ENCODE measurements around the gene TFAP2B. TPM values are rescaled to one million over a fixed set of nuclear protein-coding genes. Genes with fewer than 3 reads are reported as not detected.

TFAP2B gene
- polyA plus RNA-seq, 1 donor: not detected

DNA sequence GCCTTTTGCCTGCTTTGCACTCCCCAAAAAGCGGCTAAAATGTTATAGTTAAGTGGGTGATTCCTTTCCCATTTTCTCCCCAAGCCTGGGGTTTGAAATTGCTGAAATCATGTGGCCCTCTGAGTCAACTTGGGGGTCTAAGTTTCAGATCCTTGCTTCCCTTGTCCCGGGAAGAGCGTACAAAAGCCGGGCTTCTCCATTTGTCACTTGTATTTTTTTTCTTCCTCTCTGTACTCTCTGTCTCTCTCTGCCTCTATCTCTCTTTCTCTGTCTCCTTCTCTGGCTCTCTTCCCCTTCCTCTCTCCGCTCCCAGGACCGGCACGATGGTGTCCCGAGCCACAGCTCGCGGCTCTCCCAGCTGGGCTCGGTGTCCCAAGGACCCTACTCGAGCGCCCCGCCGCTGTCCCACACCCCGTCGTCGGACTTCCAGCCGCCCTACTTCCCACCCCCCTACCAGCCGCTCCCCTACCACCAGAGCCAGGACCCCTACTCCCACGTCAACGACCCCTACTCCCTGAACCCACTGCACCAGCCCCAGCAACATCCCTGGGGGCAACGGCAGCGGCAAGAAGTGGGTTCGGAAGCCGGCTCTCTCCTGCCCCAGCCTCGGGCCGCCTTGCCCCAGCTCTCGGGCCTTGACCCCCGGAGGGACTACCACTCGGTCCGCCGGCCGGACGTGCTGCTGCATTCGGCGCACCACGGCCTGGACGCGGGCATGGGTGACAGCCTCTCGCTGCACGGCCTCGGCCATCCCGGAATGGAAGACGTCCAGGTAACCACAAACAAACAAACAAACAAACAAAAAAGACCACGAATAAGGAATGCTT is 4.6 kb downstream of the TFAP2B start:
- peaks cover 8% of the 10 kb centered on the region for H3K9me3 ChIP-seq (ENCODE audit: control insufficient read depth, low read depth, low read length)
- no peak overlapping the region for H3K27ac ChIP-seq (ENCODE audit: low read length)
- H3K27me3 ChIP-seq (ENCODE audit: control insufficient read depth, insufficient read depth, low read length): peaks cover 98% of the 10 kb centered on the region
- DNase-seq: no peak
- H3K36me3 ChIP-seq (ENCODE audit: control insufficient read depth, insufficient read depth, low read length): no peaks in the 10 kb centered on the region
- no peak overlapping the region for H3K4me3 ChIP-seq (ENCODE audit: low read length)
- WGBS (ENCODE audit: insufficient coverage, low lambda C conversion rate): 23% methylated on average over 3 of the region's 46 CpGs
- H3K4me1 ChIP-seq (ENCODE audit: control insufficient read depth, insufficient read depth, low read length): no peaks in the 10 kb centered on the region

DNA sequence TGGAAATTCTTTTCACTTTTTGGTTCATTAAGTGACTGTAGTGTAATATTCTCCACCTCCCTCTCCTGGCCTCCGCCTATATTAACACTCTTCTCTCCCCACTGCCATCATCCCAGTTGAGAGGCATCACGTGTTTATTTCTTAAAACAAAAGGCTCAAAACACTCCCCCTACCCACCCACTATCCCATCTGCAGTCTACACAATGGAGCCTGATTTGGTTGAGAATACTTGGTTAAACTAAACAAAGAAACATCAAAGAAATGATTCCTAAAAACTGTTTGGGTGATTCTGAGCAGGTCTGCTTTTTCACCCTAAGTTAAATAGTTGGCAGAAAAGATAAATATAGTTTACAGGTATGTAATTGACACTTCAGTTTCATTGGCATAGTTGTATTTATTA is 5.9 kb downstream of the TFAP2B start:
- no peak overlapping the region for H3K4me3 ChIP-seq (ENCODE audit: low read length)
- no peak for DNase-seq
- 17% methylated on average over 1 of the region's 2 CpGs for WGBS (ENCODE audit: insufficient coverage, low lambda C conversion rate)
- no peak overlapping the region for H3K27ac ChIP-seq (ENCODE audit: low read length)
- peaks cover 94% of the 10 kb centered on the region for H3K27me3 ChIP-seq (ENCODE audit: control insufficient read depth, insufficient read depth, low read length)
- no peaks in the 10 kb centered on the region for H3K36me3 ChIP-seq (ENCODE audit: control insufficient read depth, insufficient read depth, low read length)
- H3K9me3 ChIP-seq (ENCODE audit: control insufficient read depth, low read depth, low read length): peaks cover 8% of the 10 kb centered on the region
- H3K4me1 ChIP-seq (ENCODE audit: control insufficient read depth, insufficient read depth, low read length): no peaks in the 10 kb centered on the region

DNA sequence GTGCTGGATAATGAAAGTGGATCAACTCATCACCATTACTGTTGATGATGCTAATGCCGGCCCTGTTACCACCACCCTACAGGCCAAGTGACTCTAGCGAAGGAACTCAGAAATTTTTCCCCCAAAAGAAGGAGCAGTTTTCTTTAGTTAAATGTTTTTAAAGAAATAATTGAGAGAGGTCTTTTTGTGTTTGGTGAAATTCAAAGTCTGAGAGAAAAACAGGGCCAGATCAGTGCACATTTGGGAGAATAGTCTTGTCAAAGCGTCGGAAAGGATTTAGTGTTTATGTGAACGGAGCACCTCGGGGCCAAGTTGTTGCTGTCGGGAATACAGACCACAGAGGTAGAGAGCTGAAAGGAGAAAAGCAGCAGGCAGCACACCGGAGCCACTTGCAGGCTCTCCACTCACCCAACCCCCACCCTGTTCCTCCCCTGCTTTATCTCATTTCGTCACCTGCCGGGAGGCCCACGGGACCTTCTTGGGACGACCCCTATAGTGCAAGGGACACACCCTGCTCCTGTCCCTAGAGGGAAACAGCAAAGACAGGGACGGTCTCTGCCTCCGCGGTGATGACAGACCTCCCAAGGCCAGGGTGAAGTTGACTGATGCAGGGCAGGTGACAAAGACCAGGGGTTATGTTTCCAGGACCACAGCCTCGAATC is 6.8 kb downstream of the TFAP2B start:
- no peak for DNase-seq
- H3K27ac ChIP-seq (ENCODE audit: low read length): no peak overlapping the region
- peaks cover 4% of the 10 kb centered on the region for H3K9me3 ChIP-seq (ENCODE audit: control insufficient read depth, low read depth, low read length)
- H3K36me3 ChIP-seq (ENCODE audit: control insufficient read depth, insufficient read depth, low read length): no peaks in the 10 kb centered on the region
- WGBS (ENCODE audit: insufficient coverage, low lambda C conversion rate): no CpG with 5 or more reads among the region's 16 CpGs
- H3K4me1 ChIP-seq (ENCODE audit: control insufficient read depth, insufficient read depth, low read length): no peaks in the 10 kb centered on the region
- H3K27me3 ChIP-seq (ENCODE audit: control insufficient read depth, insufficient read depth, low read length): peaks cover 92% of the 10 kb centered on the region
- H3K4me3 ChIP-seq (ENCODE audit: low read length): no peak overlapping the region

DNA sequence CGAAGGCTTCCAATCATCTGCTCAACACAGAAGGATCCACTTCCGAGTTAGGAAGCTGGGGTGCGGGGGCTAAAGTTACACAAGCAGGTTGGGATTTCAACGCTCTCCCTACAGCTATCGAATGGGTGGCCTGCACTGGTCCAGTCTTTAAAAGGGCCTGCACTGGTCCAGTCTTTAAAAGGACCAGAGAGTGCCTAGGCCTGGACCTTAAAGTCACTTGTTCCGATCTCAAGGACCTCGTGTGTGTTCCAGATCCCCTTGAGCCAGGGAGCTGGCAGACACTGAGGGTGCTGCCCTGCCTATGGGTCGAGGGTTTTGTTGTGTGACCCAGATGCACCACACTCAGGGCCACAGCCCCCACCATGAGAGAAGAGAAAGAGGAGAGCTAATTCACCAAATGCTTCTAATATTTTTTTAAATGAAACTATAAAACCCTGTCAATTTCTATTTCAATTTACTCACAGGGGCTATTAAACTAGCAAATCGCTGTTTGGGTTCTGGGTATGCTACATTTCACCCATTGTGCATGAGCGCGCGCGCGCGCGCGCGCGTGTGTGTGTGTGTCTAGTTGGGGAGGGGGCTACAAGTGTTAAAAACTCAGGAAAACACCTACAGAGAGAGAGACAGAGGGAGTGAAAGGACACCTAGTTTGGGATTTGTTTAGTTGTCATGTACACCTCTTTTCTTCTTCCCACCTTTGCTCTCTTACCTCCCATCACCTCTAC is 7.5 kb downstream of the TFAP2B start:
- no CpG with 5 or more reads among the region's 19 CpGs for WGBS (ENCODE audit: insufficient coverage, low lambda C conversion rate)
- Histone ChIP-seq H3K27ac (ENCODE audit: low read length) (no peak overlapping the region), H3K4me3 (ENCODE audit: low read length) (no peak overlapping the region), H3K36me3 (ENCODE audit: control insufficient read depth, insufficient read depth, low read length) (no peaks in the 10 kb centered on the region), H3K27me3 (ENCODE audit: control insufficient read depth, insufficient read depth, low read length) (peaks cover 92% of the 10 kb centered on the region), H3K4me1 (ENCODE audit: control insufficient read depth, insufficient read depth, low read length) (no peaks in the 10 kb centered on the region), H3K9me3 (ENCODE audit: control insufficient read depth, low read depth, low read length) (peaks cover 4% of the 10 kb centered on the region)
- DNase-seq: no peak

DNA sequence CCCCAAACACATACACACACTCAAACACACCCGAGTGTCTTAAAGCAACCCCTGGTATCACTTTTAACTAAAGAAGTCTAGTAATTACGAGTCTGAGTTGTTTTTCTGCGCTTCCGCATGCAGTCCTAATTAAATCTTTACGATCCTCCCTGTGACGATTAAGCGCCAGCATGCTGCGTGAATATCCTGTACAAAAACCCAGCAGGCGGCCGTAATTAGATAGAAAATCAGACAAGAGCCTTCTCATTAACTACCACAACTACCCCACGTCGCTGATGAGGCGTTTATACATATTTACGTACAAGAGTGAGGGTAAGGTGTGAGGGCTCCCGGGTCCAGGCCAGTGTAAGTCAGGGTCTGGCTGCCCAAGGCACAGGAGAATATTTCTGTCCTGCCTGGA is 8.1 kb downstream of the TFAP2B start:
- peaks cover 92% of the 10 kb centered on the region for H3K27me3 ChIP-seq (ENCODE audit: control insufficient read depth, insufficient read depth, low read length)
- H3K36me3 ChIP-seq (ENCODE audit: control insufficient read depth, insufficient read depth, low read length): no peaks in the 10 kb centered on the region
- no peaks in the 10 kb centered on the region for H3K4me1 ChIP-seq (ENCODE audit: control insufficient read depth, insufficient read depth, low read length)
- H3K27ac ChIP-seq (ENCODE audit: low read length): no peak overlapping the region
- peaks cover 4% of the 10 kb centered on the region for H3K9me3 ChIP-seq (ENCODE audit: control insufficient read depth, low read depth, low read length)
- no peak overlapping the region for H3K4me3 ChIP-seq (ENCODE audit: low read length)
- DNase-seq: no peak
- 0% methylated on average over 4 of the region's 15 CpGs for WGBS (ENCODE audit: insufficient coverage, low lambda C conversion rate)

DNA sequence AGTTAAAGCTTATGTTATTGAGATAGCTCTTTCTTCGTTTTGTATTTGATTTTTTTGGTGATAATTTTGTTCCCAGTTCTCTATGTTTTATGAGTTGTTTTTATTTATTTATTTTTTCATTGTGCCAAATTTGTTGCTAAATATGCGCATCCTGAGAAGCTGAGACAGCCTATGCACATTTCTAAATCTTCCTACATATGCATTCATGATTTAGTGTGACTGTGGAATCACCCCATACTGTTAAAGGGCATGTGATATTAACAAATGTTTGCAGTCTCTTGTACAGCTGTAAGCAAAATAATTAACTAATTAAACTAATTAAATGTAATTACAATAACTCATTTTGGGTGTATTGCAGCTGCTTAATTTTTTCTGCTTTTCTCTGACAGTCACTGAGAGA is 10.4 kb downstream of the TFAP2B start:
- DNase-seq: no peak
- Histone ChIP-seq H3K27me3 (ENCODE audit: control insufficient read depth, insufficient read depth, low read length) (peaks cover 84% of the 10 kb centered on the region), H3K4me1 (ENCODE audit: control insufficient read depth, insufficient read depth, low read length) (no peaks in the 10 kb centered on the region), H3K27ac (ENCODE audit: low read length) (no peak overlapping the region), H3K36me3 (ENCODE audit: control insufficient read depth, insufficient read depth, low read length) (no peaks in the 10 kb centered on the region), H3K9me3 (ENCODE audit: control insufficient read depth, low read depth, low read length) (no peaks in the 10 kb centered on the region), H3K4me3 (ENCODE audit: low read length) (no peak overlapping the region)
- 14% methylated on average over 2 of the region's 2 CpGs for WGBS (ENCODE audit: insufficient coverage, low lambda C conversion rate)

DNA sequence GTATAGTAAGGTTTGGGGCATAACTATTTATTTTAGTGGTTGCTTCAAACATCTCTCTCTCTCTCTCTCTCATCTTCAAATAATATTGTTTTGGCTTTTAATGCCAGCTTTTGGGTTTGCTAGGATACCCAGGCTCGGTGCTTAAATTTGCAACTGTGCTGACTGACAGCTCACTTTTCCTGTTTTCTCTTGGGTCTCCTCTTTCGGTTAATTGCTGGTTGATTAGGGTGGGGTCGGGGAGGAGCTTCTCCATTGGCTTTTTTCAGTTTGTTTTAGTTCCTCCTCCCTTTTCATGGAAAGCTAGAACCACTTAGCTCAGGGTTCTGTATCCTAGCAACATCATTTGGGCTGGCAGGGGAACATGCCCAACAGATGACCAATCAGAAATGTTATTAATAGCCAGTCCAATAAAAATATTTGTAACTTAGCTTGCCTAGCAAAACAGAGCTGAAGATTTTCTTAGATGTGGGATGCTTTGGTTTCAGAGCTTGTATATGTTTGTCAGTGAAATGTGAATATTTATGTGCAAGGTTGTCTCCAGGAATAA is 11.3 kb downstream of the TFAP2B start:
- no CpG with 5 or more reads among the region's 3 CpGs for WGBS (ENCODE audit: insufficient coverage, low lambda C conversion rate)
- Histone ChIP-seq H3K4me1 (ENCODE audit: control insufficient read depth, insufficient read depth, low read length) (no peaks in the 10 kb centered on the region), H3K4me3 (ENCODE audit: low read length) (no peak overlapping the region), H3K27me3 (ENCODE audit: control insufficient read depth, insufficient read depth, low read length) (peaks cover 84% of the 10 kb centered on the region), H3K27ac (ENCODE audit: low read length) (no peak overlapping the region), H3K9me3 (ENCODE audit: control insufficient read depth, low read depth, low read length) (no peaks in the 10 kb centered on the region), H3K36me3 (ENCODE audit: control insufficient read depth, insufficient read depth, low read length) (no peaks in the 10 kb centered on the region)
- DNase-seq: no peak

DNA sequence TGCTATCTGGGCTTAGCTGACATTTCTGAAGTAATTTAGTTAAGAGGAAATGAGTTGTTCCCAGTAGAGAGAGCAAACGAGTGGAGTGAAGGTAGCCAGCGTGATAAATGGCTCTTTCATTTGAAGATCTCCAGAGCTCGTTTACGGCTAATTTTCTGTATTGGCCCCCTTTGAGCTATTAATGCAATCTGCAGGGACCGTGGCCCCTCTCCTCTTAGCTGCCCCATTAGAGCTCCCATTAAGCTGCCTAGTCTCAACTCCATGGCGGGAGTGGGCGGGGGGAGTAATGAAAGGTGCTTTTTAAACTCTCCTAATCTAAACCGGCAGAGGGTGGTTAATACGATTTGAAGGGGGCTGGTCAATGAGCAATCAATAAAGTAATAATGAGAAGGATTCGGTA is 12.5 kb downstream of the TFAP2B start:
- Histone ChIP-seq H3K9me3 (ENCODE audit: control insufficient read depth, low read depth, low read length) (no peaks in the 10 kb centered on the region), H3K27me3 (ENCODE audit: control insufficient read depth, insufficient read depth, low read length) (peaks cover 84% of the 10 kb centered on the region), H3K36me3 (ENCODE audit: control insufficient read depth, insufficient read depth, low read length) (no peaks in the 10 kb centered on the region), H3K27ac (ENCODE audit: low read length) (no peak overlapping the region), H3K4me3 (ENCODE audit: low read length) (no peak overlapping the region), H3K4me1 (ENCODE audit: control insufficient read depth, insufficient read depth, low read length) (no peaks in the 10 kb centered on the region)
- 50% methylated on average over 1 of the region's 10 CpGs for WGBS (ENCODE audit: insufficient coverage, low lambda C conversion rate)
- no peak for DNase-seq

DNA sequence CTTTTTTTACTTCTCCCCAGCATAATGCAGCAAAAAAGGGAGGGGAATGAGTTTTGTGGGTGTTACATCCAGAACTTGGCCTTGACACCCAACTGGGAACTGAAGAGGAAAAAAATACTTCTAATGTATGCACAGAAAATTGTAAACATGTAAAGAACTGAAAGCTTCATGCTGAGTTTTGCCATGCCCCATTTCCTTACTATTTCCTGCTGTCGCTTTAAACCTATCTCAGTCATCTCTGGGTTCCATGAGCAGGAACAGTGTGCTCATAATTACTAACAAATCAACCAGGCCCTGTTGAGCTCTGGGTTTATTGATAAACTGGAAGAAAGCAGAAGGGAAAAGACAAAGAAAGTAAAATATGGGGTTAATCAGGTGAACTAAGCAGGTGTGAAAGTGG is 14.2 kb downstream of the TFAP2B start:
- H3K9me3 ChIP-seq (ENCODE audit: control insufficient read depth, low read depth, low read length): no peaks in the 10 kb centered on the region
- peaks cover 84% of the 10 kb centered on the region for H3K27me3 ChIP-seq (ENCODE audit: control insufficient read depth, insufficient read depth, low read length)
- DNase-seq: no peak
- H3K4me1 ChIP-seq (ENCODE audit: control insufficient read depth, insufficient read depth, low read length): no peaks in the 10 kb centered on the region
- no peak overlapping the region for H3K27ac ChIP-seq (ENCODE audit: low read length)
- no peak overlapping the region for H3K4me3 ChIP-seq (ENCODE audit: low read length)
- no peaks in the 10 kb centered on the region for H3K36me3 ChIP-seq (ENCODE audit: control insufficient read depth, insufficient read depth, low read length)
- WGBS (ENCODE audit: insufficient coverage, low lambda C conversion rate): no CpG with 5 or more reads among the region's 1 CpG

DNA sequence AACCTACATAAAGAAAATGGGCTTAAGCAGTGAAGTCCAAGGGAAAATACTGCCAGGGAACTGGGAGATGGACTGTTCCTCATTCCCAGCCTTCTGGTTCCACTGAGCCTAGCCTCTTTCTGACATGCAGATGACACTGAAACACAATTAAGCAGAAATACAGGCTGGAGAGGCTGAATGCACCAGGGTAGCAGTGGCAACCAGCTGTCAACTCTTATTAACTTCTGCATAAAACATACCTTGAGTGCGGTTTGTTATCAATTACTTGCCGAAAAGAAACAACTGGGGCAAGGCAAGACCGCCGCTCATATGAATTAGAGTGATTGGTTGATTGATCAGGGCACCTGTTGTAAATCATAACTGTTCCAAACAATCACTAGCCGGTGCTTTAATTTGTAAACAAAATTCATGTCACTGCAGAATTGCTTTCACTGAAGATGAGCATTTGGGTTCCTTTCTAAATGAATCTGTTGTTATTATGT is 16.3 kb downstream of the TFAP2B start:
- Histone ChIP-seq H3K4me3 (ENCODE audit: low read length) (no peak overlapping the region), H3K27me3 (ENCODE audit: control insufficient read depth, insufficient read depth, low read length) (peaks cover 88% of the 10 kb centered on the region), H3K4me1 (ENCODE audit: control insufficient read depth, insufficient read depth, low read length) (no peaks in the 10 kb centered on the region), H3K27ac (ENCODE audit: low read length) (no peak overlapping the region), H3K36me3 (ENCODE audit: control insufficient read depth, insufficient read depth, low read length) (no peaks in the 10 kb centered on the region), H3K9me3 (ENCODE audit: control insufficient read depth, low read depth, low read length) (no peaks in the 10 kb centered on the region)
- DNase-seq: no peak
- 70% methylated on average over 4 of the region's 5 CpGs for WGBS (ENCODE audit: insufficient coverage, low lambda C conversion rate)

All from large intestine (tissue), 3 donors.